ENCODE data around the gene ADCY10.
"Not testable (repeated sequence)": the region's sequence is repeated elsewhere in the genome, so short reads cannot be mapped to it uniquely, and the experiment has no call there.

ADCY10 gene

GRCh38 chr1:167832693-167833092 is 81.2 kb downstream of the ADCY10 start:
- 85 to 86% methylated on average over 5 of the region's 5 CpGs for WGBS, 2 experiments
- Histone ChIP-seq H3K9me3 (ENCODE audit: control insufficient read depth, low read length) (no peaks in the 10 kb centered on the region), H3K4me1 (ENCODE audit: control insufficient read depth, insufficient read depth, low read length) (no peaks in the 10 kb centered on the region), H3K27ac (ENCODE audit: insufficient read depth, low read depth, low read length, poor library complexity, severe bottlenecking) (no peak overlapping the region), H3K36me3 (ENCODE audit: control insufficient read depth, insufficient read depth, low read length) (no peaks in the 10 kb centered on the region), H3K4me3 (ENCODE audit: insufficient read depth, low read depth, low read length) (no peak overlapping the region), H3K27me3 (ENCODE audit: control insufficient read depth, insufficient read depth, low read length, poor library complexity, severe bottlenecking) (no peaks in the 10 kb centered on the region)

- H3K4me1 ChIP-seq (ENCODE audit: control insufficient read depth, insufficient read depth, low read length); H3K27ac ChIP-seq (ENCODE audit: insufficient read depth, low read depth, low read length, poor library complexity, severe bottlenecking); H3K4me3 ChIP-seq (ENCODE audit: insufficient read depth, low read depth, low read length); H3K9me3 ChIP-seq (ENCODE audit: control insufficient read depth, low read length); H3K36me3 ChIP-seq (ENCODE audit: control insufficient read depth, insufficient read depth, low read length); H3K27me3 ChIP-seq (ENCODE audit: control insufficient read depth, insufficient read depth, low read length, poor library complexity, severe bottlenecking): not testable (repeated sequence)
- WGBS, 2 experiments: 83 to 89% methylated on average over 5 of the region's 5 CpGs
These were observed 83.3 kb downstream of the ADCY10 start for GRCh38 chr1:167830668-167831067.

GRCh38 chr1:167829868-167830267 is 84.1 kb downstream of the ADCY10 start:
- WGBS, 2 experiments: 83 to 90% methylated on average over 2 of the region's 2 CpGs
- H3K9me3 ChIP-seq (ENCODE audit: control insufficient read depth, low read length): no peaks in the 10 kb centered on the region
- H3K27ac ChIP-seq (ENCODE audit: insufficient read depth, low read depth, low read length, poor library complexity, severe bottlenecking): no peak overlapping the region
- H3K4me1 ChIP-seq (ENCODE audit: control insufficient read depth, insufficient read depth, low read length): no peaks in the 10 kb centered on the region
- no peaks in the 10 kb centered on the region for H3K27me3 ChIP-seq (ENCODE audit: control insufficient read depth, insufficient read depth, low read length, poor library complexity, severe bottlenecking)
- no peak overlapping the region for H3K4me3 ChIP-seq (ENCODE audit: insufficient read depth, low read depth, low read length)
- no peaks in the 10 kb centered on the region for H3K36me3 ChIP-seq (ENCODE audit: control insufficient read depth, insufficient read depth, low read length)

- WGBS, 2 experiments: 80 to 95% methylated on average over 4 of the region's 4 CpGs
- no peaks in the 10 kb centered on the region for H3K27me3 ChIP-seq (ENCODE audit: control insufficient read depth, insufficient read depth, low read length, poor library complexity, severe bottlenecking)
- H3K4me1 ChIP-seq (ENCODE audit: control insufficient read depth, insufficient read depth, low read length): no peaks in the 10 kb centered on the region
- H3K4me3 ChIP-seq (ENCODE audit: insufficient read depth, low read depth, low read length): no peak overlapping the region
- H3K36me3 ChIP-seq (ENCODE audit: control insufficient read depth, insufficient read depth, low read length): no peaks in the 10 kb centered on the region
- no peaks in the 10 kb centered on the region for H3K9me3 ChIP-seq (ENCODE audit: control insufficient read depth, low read length)
- H3K27ac ChIP-seq (ENCODE audit: insufficient read depth, low read depth, low read length, poor library complexity, severe bottlenecking): no peak overlapping the region
These were observed 87.8 kb downstream of the ADCY10 start for GRCh38 chr1:167826127-167826526.

GRCh38 chr1:167825419-167826079 is 88.4 kb downstream of the ADCY10 start:
- no peaks in the 10 kb centered on the region for H3K9me3 ChIP-seq (ENCODE audit: control insufficient read depth, low read length)
- no peaks in the 10 kb centered on the region for H3K4me1 ChIP-seq (ENCODE audit: control insufficient read depth, insufficient read depth, low read length)
- 84 to 93% methylated on average over 2 to 3 of the region's 4 CpGs for WGBS, 2 experiments
- H3K27ac ChIP-seq (ENCODE audit: insufficient read depth, low read depth, low read length, poor library complexity, severe bottlenecking): no peak overlapping the region
- no peaks in the 10 kb centered on the region for H3K27me3 ChIP-seq (ENCODE audit: control insufficient read depth, insufficient read depth, low read length, poor library complexity, severe bottlenecking)
- no peak overlapping the region for H3K4me3 ChIP-seq (ENCODE audit: insufficient read depth, low read depth, low read length)
- no peaks in the 10 kb centered on the region for H3K36me3 ChIP-seq (ENCODE audit: control insufficient read depth, insufficient read depth, low read length)

GRCh38 chr1:167824163-167824794 is 89.7 kb downstream of the ADCY10 start:
- H3K4me3 ChIP-seq (ENCODE audit: insufficient read depth, low read depth, low read length): no peak overlapping the region
- WGBS, 2 experiments: 92 to 94% methylated on average over 9 of the region's 9 CpGs
- no peak overlapping the region for H3K27ac ChIP-seq (ENCODE audit: insufficient read depth, low read depth, low read length, poor library complexity, severe bottlenecking)
- H3K36me3 ChIP-seq (ENCODE audit: control insufficient read depth, insufficient read depth, low read length): no peaks in the 10 kb centered on the region
- H3K4me1 ChIP-seq (ENCODE audit: control insufficient read depth, insufficient read depth, low read length): no peaks in the 10 kb centered on the region
- no peaks in the 10 kb centered on the region for H3K27me3 ChIP-seq (ENCODE audit: control insufficient read depth, insufficient read depth, low read length, poor library complexity, severe bottlenecking)
- no peaks in the 10 kb centered on the region for H3K9me3 ChIP-seq (ENCODE audit: control insufficient read depth, low read length)

GRCh38 chr1:167821969-167822685 is 91.8 kb downstream of the ADCY10 start:
- Histone ChIP-seq H3K27me3 (ENCODE audit: control insufficient read depth, insufficient read depth, low read length, poor library complexity, severe bottlenecking) (no peaks in the 10 kb centered on the region), H3K4me1 (ENCODE audit: control insufficient read depth, insufficient read depth, low read length) (no peaks in the 10 kb centered on the region), H3K36me3 (ENCODE audit: control insufficient read depth, insufficient read depth, low read length) (no peaks in the 10 kb centered on the region), H3K9me3 (ENCODE audit: control insufficient read depth, low read length) (no peaks in the 10 kb centered on the region), H3K27ac (ENCODE audit: insufficient read depth, low read depth, low read length, poor library complexity, severe bottlenecking) (no peak overlapping the region), H3K4me3 (ENCODE audit: insufficient read depth, low read depth, low read length) (no peak overlapping the region)
- WGBS, 2 experiments: 89 to 94% methylated on average over 3 of the region's 4 CpGs

GRCh38 chr1:167821356-167821685 is 92.6 kb downstream of the ADCY10 start:
- Histone ChIP-seq H3K27ac (ENCODE audit: insufficient read depth, low read depth, low read length, poor library complexity, severe bottlenecking) (no peak overlapping the region), H3K27me3 (ENCODE audit: control insufficient read depth, insufficient read depth, low read length, poor library complexity, severe bottlenecking) (no peaks in the 10 kb centered on the region), H3K9me3 (ENCODE audit: control insufficient read depth, low read length) (no peaks in the 10 kb centered on the region), H3K36me3 (ENCODE audit: control insufficient read depth, insufficient read depth, low read length) (no peaks in the 10 kb centered on the region), H3K4me3 (ENCODE audit: insufficient read depth, low read depth, low read length) (no peak overlapping the region), H3K4me1 (ENCODE audit: control insufficient read depth, insufficient read depth, low read length) (no peaks in the 10 kb centered on the region)
- 93 to 94% methylated on average over 5 to 6 of the region's 6 CpGs for WGBS, 2 experiments

- WGBS, 2 experiments: 91 to 92% methylated on average over 10 to 12 of the region's 12 CpGs
- Histone ChIP-seq H3K27ac (ENCODE audit: insufficient read depth, low read depth, low read length, poor library complexity, severe bottlenecking) (no peak overlapping the region), H3K4me3 (ENCODE audit: insufficient read depth, low read depth, low read length) (no peak overlapping the region), H3K36me3 (ENCODE audit: control insufficient read depth, insufficient read depth, low read length) (no peaks in the 10 kb centered on the region), H3K4me1 (ENCODE audit: control insufficient read depth, insufficient read depth, low read length) (no peaks in the 10 kb centered on the region), H3K9me3 (ENCODE audit: control insufficient read depth, low read length) (no peaks in the 10 kb centered on the region), H3K27me3 (ENCODE audit: control insufficient read depth, insufficient read depth, low read length, poor library complexity, severe bottlenecking) (no peaks in the 10 kb centered on the region)
These were observed 93.1 kb downstream of the ADCY10 start for GRCh38 chr1:167820684-167821355.
